WERI-Rb-1 (cell line): ENCODE results near the gene SHC4.

Experiments used
- DNase-seq: peaks from one replicate; pipeline ENCODE4 v3.0.0-alpha.2; 2020
- H3K27ac ChIP-seq: fragments of 250-450 bp; sonication (Bioruptor Pico); 2 replicates; pipeline ENCODE4 v1.5.1; 2020; ENCODE audit warnings: mild to moderate bottlenecking, moderate library complexity
- H3K27me3 ChIP-seq: fragments of 250-450 bp; sonication (Bioruptor Pico); 2 replicates; pipeline ENCODE4 v1.5.1; 2021; ENCODE audit warnings: mild to moderate bottlenecking, low read depth, moderate library complexity; ENCODE audit not compliant: insufficient read depth, severe bottlenecking
- H3K36me3 ChIP-seq: fragments of 250-450 bp; sonication (Bioruptor Pico); 2 replicates; pipeline ENCODE4 v1.5.1; 2020; ENCODE audit warnings: mild to moderate bottlenecking, moderate library complexity
- H3K4me3 ChIP-seq: 2 replicates; pipeline ENCODE4 v1.5.1; 2011; ENCODE audit warnings: low read depth, mild to moderate bottlenecking, control low read depth, low read length
- H3K9me3 ChIP-seq: fragments of 250-450 bp; sonication (Bioruptor Pico); 2 replicates; pipeline ENCODE4 v1.5.1; 2021; ENCODE audit warnings: mild to moderate bottlenecking, moderate library complexity; ENCODE audit not compliant: severe bottlenecking
- TF ChIP-seq, protein P1 (sequence below): IDR thresholded peaks from 2 replicates; pipeline ENCODE4 v1.5.1; 2011; ENCODE audit warnings: low read depth, mild to moderate bottlenecking, control low read depth, inconsistent platforms, low read length

Gene SHC4

GRCh38 chr15:48992096-48992495 lies 28.4 kb upstream of the SHC4 start:
- Histone ChIP-seq H3K4me3 (no peak overlapping the region), H3K9me3 (no peaks in the 10 kb centered on the region), H3K27ac (no peak overlapping the region), H3K27me3 (no peaks in the 10 kb centered on the region), H3K36me3 (peaks cover 23% of the 10 kb centered on the region)
- TF ChIP-seq, protein P1, sequence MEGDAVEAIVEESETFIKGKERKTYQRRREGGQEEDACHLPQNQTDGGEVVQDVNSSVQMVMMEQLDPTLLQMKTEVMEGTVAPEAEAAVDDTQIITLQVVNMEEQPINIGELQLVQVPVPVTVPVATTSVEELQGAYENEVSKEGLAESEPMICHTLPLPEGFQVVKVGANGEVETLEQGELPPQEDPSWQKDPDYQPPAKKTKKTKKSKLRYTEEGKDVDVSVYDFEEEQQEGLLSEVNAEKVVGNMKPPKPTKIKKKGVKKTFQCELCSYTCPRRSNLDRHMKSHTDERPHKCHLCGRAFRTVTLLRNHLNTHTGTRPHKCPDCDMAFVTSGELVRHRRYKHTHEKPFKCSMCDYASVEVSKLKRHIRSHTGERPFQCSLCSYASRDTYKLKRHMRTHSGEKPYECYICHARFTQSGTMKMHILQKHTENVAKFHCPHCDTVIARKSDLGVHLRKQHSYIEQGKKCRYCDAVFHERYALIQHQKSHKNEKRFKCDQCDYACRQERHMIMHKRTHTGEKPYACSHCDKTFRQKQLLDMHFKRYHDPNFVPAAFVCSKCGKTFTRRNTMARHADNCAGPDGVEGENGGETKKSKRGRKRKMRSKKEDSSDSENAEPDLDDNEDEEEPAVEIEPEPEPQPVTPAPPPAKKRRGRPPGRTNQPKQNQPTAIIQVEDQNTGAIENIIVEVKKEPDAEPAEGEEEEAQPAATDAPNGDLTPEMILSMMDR = no peak
- DNase-seq = no peak

GRCh38 chr15:48989170-48989569 lies 25.5 kb upstream of the SHC4 start:
- DNase-seq = no peak
- H3K27me3 ChIP-seq = no peaks in the 10 kb centered on the region

GRCh38 chr15:48987142-48987541 lies 23.4 kb upstream of the SHC4 start:
- Histone ChIP-seq H3K36me3 (peaks cover 10% of the 10 kb centered on the region), H3K27ac (no peak overlapping the region), H3K4me3 (no peak overlapping the region), H3K9me3 (no peaks in the 10 kb centered on the region), H3K27me3 (no peaks in the 10 kb centered on the region)
- no peak for DNase-seq
- TF ChIP-seq, protein P1 = no peak

More at GRCh38 chr15:48989170-48989569, 25.5 kb upstream of the SHC4 start:
- no peaks in the 10 kb centered on the region for H3K9me3 ChIP-seq
- no peak overlapping the region for H3K4me3 ChIP-seq
- TF ChIP-seq, protein P1 = no peak
- H3K36me3 ChIP-seq = peaks cover 16% of the 10 kb centered on the region
- H3K27ac ChIP-seq = no peak overlapping the region

- Histone ChIP-seq H3K27ac (no peak overlapping the region), H3K4me3 (no peak overlapping the region), H3K9me3 (no peaks in the 10 kb centered on the region), H3K27me3 (no peaks in the 10 kb centered on the region), H3K36me3 (peaks cover 1% of the 10 kb centered on the region)
- DNase-seq = no peak
- TF ChIP-seq, protein P1 = no peak
These were observed 22.5 kb upstream of the SHC4 start for GRCh38 chr15:48986240-48986639.

- DNase-seq = no peak
These were observed 21.8 kb upstream of the SHC4 start for GRCh38 chr15:48985516-48985915.

More at GRCh38 chr15:48985516-48985915, 21.8 kb upstream of the SHC4 start:
- Histone ChIP-seq H3K4me3 (no peak overlapping the region), H3K27ac (no peak overlapping the region), H3K36me3 (no peaks in the 10 kb centered on the region), H3K27me3 (no peaks in the 10 kb centered on the region), H3K9me3 (no peaks in the 10 kb centered on the region)
- TF ChIP-seq, protein P1 = no peak
